ENCODE data around the gene NPW. TPM values are rescaled to one million over a fixed set of nuclear protein-coding genes. Genes with fewer than 3 reads are reported as not detected.

NPW gene
- total RNA-seq, 2 experiments from 2014 or later = 0.85 to 3.7 TPM

GRCh38 chr16:2039274-2040031, 19.9 kb downstream of the NPW start:
- intact Hi-C loops (cut with micrococcal nuclease; ENCODE audit: unreplicated experiment) = no loop called here
- no peak overlapping the region for H3K27ac ChIP-seq (ENCODE audit: low read depth, low read length, poor library complexity, severe bottlenecking)
- TF ChIP-seq EZH2phosphoT487 (IDR thresholded peaks at IDR 0.05; ENCODE audit: borderline replicate concordance, low read depth, low read length) (no peak), CTCF (conservative IDR thresholded peaks at IDR 0.05; ENCODE audit: low read length) (no peak)
- H3K9me2 ChIP-seq (ENCODE audit: insufficient read depth, low read length) = no peaks in the 10 kb centered on the region
- H4K20me1 ChIP-seq (ENCODE audit: insufficient read depth, low read length) = no peaks in the 10 kb centered on the region
- H3K79me2 ChIP-seq (ENCODE audit: insufficient read depth, low read depth, low read length) = no peaks in the 10 kb centered on the region
- POLR2A ChIA-PET = no interaction called here
- DNase-seq (ENCODE audit: low spot score) = no peak
- H3K4me2 ChIP-seq (ENCODE audit: low read length) = no peak overlapping the region
- no peak overlapping the region for H2AFZ ChIP-seq (ENCODE audit: low read length)
- no peaks in the 10 kb centered on the region for H3K9me3 ChIP-seq (ENCODE audit: low read length)
- no peaks in the 10 kb centered on the region for H3K4me1 ChIP-seq (ENCODE audit: insufficient read depth, low read length, poor library complexity, severe bottlenecking)
- no TSS peak for BruUV-seq (replicated peaks)
- no peak overlapping the region for H3K4me3 ChIP-seq (ENCODE audit: low read depth, low read length, poor library complexity, severe bottlenecking)
- CTCF ChIA-PET (ENCODE audit: unreplicated experiment) = no interaction called here
- peaks cover 6% of the 10 kb centered on the region; the same call in 1 of the 2 replicates for H3K36me3 ChIP-seq (ENCODE audit: insufficient read depth, low read length)

- Histone ChIP-seq H3K27ac (ENCODE audit: low read depth, low read length, poor library complexity, severe bottlenecking) (no peak overlapping the region), H3K9me2 (ENCODE audit: insufficient read depth, low read length) (no peaks in the 10 kb centered on the region), H3K36me3 (ENCODE audit: insufficient read depth, low read length) (peaks cover 11% of the 10 kb centered on the region; the same call in 1 of the 2 replicates), H3K4me1 (ENCODE audit: insufficient read depth, low read length, poor library complexity, severe bottlenecking) (no peaks in the 10 kb centered on the region), H2AFZ (ENCODE audit: low read length) (no peak overlapping the region), H3K4me3 (ENCODE audit: low read depth, low read length, poor library complexity, severe bottlenecking) (no peak overlapping the region), H3K4me2 (ENCODE audit: low read length) (no peak overlapping the region), H3K79me2 (ENCODE audit: insufficient read depth, low read depth, low read length) (no peaks in the 10 kb centered on the region), H4K20me1 (ENCODE audit: insufficient read depth, low read length) (no peaks in the 10 kb centered on the region), H3K9me3 (ENCODE audit: low read length) (no peaks in the 10 kb centered on the region)
- no peak for DNase-seq (ENCODE audit: low spot score)
- intact Hi-C loops (cut with micrococcal nuclease; ENCODE audit: unreplicated experiment) = no loop called here
- CTCF ChIA-PET (ENCODE audit: unreplicated experiment) = no interaction called here
- no peak for TF ChIP-seq EZH2phosphoT487 (IDR thresholded peaks at IDR 0.05; ENCODE audit: borderline replicate concordance, low read depth, low read length)
- TF ChIP-seq CTCF (conservative IDR thresholded peaks at IDR 0.05; ENCODE audit: low read length) = no peak
- POLR2A ChIA-PET = no interaction called here
- no TSS peak for BruUV-seq (replicated peaks)
Measured at GRCh38 chr16:2040041-2040786, 20.6 kb downstream of the NPW start.

Measured in OCI-LY7 (cell line).